ENCODE results near the gene MED15.

The MED15 gene

DNA sequence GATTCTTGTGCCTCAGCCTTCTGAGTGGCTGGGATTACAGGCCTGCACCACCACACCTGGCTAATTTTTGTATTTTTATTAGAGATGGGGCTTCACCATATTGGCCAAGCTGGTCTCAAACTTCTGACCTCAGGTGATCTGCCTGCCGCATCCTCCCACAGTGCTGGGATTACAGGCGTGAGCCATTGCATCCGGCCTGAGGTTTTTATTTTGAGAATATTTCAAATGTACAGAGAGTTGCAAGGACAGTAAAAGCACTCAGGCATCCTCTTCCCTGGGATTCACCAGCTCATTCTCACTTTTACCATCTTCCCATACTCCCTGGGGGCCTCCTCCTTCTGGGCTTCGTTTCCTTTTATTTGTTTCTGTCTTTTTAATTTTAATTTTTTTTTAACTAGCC, 12.1 kb downstream of the MED15 start:
- TF ChIP-seq, protein P1, sequence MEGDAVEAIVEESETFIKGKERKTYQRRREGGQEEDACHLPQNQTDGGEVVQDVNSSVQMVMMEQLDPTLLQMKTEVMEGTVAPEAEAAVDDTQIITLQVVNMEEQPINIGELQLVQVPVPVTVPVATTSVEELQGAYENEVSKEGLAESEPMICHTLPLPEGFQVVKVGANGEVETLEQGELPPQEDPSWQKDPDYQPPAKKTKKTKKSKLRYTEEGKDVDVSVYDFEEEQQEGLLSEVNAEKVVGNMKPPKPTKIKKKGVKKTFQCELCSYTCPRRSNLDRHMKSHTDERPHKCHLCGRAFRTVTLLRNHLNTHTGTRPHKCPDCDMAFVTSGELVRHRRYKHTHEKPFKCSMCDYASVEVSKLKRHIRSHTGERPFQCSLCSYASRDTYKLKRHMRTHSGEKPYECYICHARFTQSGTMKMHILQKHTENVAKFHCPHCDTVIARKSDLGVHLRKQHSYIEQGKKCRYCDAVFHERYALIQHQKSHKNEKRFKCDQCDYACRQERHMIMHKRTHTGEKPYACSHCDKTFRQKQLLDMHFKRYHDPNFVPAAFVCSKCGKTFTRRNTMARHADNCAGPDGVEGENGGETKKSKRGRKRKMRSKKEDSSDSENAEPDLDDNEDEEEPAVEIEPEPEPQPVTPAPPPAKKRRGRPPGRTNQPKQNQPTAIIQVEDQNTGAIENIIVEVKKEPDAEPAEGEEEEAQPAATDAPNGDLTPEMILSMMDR (IDR thresholded peaks at IDR 0.05; ENCODE audit: insufficient read depth, low read length, poor library complexity, severe bottlenecking), result no peak
- no peak overlapping the region for H3K4me3 ChIP-seq (replicated peaks; ENCODE audit: low read depth, low read length)
- H3K36me3 ChIP-seq (ENCODE audit: control insufficient read depth, insufficient read depth, low read length), result peaks cover 15% of the 10 kb centered on the region
- H3K27me3 ChIP-seq (replicated peaks; ENCODE audit: control insufficient read depth, insufficient read depth, low read length), result no peaks in the 10 kb centered on the region
- no peak for DNase-seq (ENCODE audit: extremely low read depth, insufficient read length)

DNA sequence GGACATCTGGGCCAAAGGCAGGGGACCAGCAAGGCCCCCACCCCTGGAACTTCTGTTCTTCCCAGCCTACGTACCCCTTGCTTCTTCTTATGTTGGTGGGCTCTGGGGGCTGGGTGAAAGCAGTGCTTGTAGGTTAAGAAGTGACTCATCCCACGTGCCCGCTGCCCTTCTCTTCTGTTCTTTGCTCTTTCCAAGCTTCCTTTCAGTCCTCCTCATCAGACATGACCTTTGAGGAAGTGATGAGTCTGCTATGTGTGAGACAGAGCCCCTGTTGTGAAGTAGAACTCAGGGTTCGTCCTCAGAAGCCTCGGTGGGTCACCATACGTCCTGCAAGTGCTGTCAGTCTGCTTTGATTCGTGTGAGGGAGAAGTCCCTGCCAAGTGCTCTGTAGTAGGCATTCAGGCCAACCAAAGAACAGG, 12.7 kb downstream of the MED15 start:
- no peaks in the 10 kb centered on the region for H3K27me3 ChIP-seq (replicated peaks; ENCODE audit: control insufficient read depth, insufficient read depth, low read length)
- peaks cover 12% of the 10 kb centered on the region for H3K36me3 ChIP-seq (ENCODE audit: control insufficient read depth, insufficient read depth, low read length)
- TF ChIP-seq, protein P1 (IDR thresholded peaks at IDR 0.05; ENCODE audit: insufficient read depth, low read length, poor library complexity, severe bottlenecking), result no peak
- no peak for DNase-seq (ENCODE audit: extremely low read depth, insufficient read length)
- H3K4me3 ChIP-seq (replicated peaks; ENCODE audit: low read depth, low read length), result no peak overlapping the region

DNA sequence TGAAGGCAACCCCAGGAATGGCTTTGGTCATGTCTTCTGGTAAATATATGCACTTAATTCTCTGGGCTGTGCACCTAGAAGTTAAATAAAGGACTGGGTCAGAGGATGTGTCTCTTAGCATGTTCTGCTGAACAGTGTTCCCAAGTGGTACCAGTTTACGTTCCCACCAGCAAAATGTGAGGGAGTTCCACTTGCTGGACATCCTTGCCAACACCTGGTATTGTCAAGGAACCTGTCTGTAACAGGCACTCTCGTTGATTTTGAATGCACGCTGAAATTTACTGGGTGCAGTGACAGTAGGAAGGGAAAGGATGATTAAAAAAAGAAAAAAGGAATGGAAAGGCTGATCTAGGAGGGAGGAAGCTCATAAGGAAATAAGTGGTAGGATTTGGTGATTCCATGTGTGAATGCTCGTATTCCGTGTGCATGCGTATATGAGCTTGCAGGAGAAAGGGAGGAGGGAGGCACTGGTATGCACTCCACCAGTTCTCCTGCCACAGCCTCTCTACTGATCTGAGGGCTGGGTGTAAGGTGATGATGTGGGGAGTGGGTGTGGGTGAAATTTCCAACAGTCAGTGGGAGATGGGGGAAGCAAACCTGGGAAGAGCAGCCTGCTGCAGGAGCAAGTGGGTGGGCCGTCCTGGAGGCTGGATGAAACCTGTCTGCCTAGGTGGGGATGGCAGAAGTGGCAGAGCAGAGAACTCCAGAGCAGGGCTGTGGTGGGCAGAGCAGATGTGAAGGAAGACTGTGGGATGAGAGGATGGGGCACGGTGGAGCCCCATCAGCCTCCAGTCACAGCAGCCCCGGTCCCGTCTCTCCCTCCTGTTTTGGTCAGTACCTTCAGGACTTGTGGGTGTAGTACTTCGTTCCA, 15.0 kb downstream of the MED15 start:
- H3K36me3 ChIP-seq (ENCODE audit: control insufficient read depth, insufficient read depth, low read length), result peaks cover 10% of the 10 kb centered on the region
- no peak for DNase-seq (ENCODE audit: extremely low read depth, insufficient read length)
- H3K4me3 ChIP-seq (replicated peaks; ENCODE audit: low read depth, low read length), result no peak overlapping the region
- no peaks in the 10 kb centered on the region for H3K27me3 ChIP-seq (replicated peaks; ENCODE audit: control insufficient read depth, insufficient read depth, low read length)
- TF ChIP-seq, protein P1 (IDR thresholded peaks at IDR 0.05; ENCODE audit: insufficient read depth, low read length, poor library complexity, severe bottlenecking), result no peak

DNA sequence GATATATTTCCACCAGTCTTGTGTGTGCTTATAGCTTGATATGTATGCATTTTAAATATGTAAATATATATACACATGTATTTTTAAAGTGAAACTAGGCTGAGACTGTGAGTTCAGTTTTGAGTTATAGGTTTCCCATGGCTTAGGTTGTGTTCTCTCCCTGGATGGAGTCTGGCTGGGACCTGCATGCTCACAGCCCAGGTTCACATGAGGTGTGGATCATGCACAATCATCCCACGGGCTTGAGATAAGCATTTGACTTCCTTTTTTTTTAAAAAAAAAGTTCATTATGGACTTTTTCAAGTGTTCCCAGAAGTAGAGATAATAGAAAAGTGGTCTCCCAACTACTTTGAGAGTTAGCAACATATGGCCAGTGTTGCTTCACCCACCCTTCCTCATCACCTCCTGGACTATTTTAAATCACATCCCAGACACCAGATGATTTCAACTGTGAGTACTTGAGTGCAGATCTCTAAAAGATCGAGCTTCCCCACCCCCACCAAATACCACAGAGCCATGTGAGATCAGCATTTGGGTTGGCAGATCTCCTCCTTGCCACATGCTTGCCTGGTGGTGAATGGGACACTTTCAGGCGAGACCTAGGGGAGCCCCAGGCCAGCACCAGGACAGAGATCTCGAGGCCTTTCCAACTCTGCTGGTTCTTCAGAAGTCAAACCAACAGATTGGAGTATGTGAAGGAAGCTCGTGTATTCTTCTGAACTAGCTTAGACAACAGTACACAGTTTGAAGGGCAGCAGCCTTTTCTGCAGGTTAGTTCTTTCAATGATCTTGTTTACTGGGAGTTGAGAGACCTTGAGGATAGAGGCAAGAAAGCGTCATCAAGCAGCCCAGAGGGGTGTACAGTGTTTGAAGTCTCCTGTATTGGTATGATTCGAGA, 15.9 kb downstream of the MED15 start:
- H3K27me3 ChIP-seq (replicated peaks; ENCODE audit: control insufficient read depth, insufficient read depth, low read length), result no peaks in the 10 kb centered on the region
- H3K36me3 ChIP-seq (ENCODE audit: control insufficient read depth, insufficient read depth, low read length), result peaks cover 10% of the 10 kb centered on the region
- TF ChIP-seq, protein P1 (IDR thresholded peaks at IDR 0.05; ENCODE audit: insufficient read depth, low read length, poor library complexity, severe bottlenecking), result no peak
- no peak overlapping the region for H3K4me3 ChIP-seq (replicated peaks; ENCODE audit: low read depth, low read length)
- no peak for DNase-seq (ENCODE audit: extremely low read depth, insufficient read length)

DNA sequence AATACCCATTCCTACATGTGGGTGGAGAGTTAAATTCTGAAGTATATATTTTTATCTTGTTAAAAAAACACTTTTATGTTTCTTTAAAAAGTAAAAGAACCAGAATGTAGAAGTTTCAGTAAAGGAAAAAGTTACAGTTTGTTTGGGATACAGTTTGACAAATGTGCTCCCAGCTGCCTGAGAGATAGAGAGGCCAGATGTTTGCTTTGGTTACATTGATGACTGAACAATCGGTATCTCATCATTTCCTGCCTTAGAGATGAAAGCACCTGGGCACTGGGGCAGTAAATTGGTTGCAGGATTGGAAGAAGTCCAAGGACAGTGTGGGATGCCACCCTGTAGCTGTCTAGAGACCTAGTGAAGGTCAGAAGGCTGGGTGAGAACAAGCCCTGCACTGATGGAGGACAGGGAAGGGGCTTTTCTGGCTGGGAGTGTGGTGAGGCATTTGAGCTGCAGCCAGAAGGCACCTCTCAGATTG, 16.6 kb downstream of the MED15 start:
- Histone ChIP-seq H3K4me3 (replicated peaks; ENCODE audit: low read depth, low read length) (no peak overlapping the region), H3K27me3 (replicated peaks; ENCODE audit: control insufficient read depth, insufficient read depth, low read length) (no peaks in the 10 kb centered on the region), H3K36me3 (ENCODE audit: control insufficient read depth, insufficient read depth, low read length) (peaks cover 14% of the 10 kb centered on the region)
- TF ChIP-seq, protein P1 (IDR thresholded peaks at IDR 0.05; ENCODE audit: insufficient read depth, low read length, poor library complexity, severe bottlenecking), result no peak
- DNase-seq (ENCODE audit: extremely low read depth, insufficient read length), result peak; percentile 34
